Measurements from ENCODE around the gene LDB2.

The LDB2 gene

DNA sequence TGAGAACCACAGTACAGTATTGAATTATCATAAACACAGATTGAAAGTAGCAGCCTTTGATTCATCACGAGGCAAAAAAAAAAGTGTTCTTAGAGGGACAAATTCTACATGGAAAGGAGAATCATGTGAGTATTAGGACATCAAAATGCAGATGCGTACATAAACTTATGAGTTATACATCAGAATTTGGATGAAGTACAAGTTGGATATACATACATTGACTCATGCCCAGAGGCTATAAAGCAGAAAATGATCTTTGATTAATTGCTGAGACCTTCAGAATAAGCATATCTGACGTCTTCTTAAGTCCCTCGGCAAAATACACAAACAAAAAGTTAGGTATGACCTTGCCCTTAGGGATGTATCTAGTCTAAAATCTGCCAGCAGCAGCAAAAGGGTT lies 206.4 kb downstream of the LDB2 start:
- Histone ChIP-seq H3K9me2 (replicated peaks; ENCODE audit: control insufficient read depth, low read length) (no peaks in the 10 kb centered on the region), H3K4me1 (ENCODE audit: control insufficient read depth, low read length) (no peaks in the 10 kb centered on the region)

DNA sequence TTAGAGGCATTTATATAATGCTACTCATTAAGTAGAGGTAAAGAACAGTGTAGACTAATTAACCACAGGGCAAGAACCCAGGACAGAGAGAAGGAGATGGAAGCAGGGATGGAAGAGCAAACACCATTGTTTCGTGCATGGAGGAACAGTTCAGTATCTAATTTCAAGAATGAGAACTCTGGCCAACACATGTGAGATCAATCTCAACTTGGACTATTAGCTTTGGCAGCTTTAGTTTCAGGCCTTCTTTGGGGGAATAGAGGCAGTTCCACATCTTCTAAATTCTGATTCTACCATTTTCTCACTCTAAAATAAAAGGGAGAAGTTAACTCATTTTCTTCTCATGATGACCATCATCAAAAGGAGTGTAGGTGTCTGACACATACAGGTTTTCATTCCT lies 207.0 kb downstream of the LDB2 start:
- no peaks in the 10 kb centered on the region for H4K20me1 ChIP-seq (ENCODE audit: control insufficient read depth, insufficient read depth, low read depth, low read length)

More for the DNA sequence above, 206.4 kb downstream of the LDB2 start:
- Histone ChIP-seq H3K4me3 (ENCODE audit: low read length) (no peak overlapping the region), H3K4me2 (ENCODE audit: low read length) (no peak overlapping the region), H3F3A (ENCODE audit: control insufficient read depth, insufficient read depth) (no peaks in the 10 kb centered on the region), H3K27me3 (ENCODE audit: control insufficient read depth, low read length) (no peaks in the 10 kb centered on the region), H3K79me2 (ENCODE audit: control insufficient read depth, low read length) (no peaks in the 10 kb centered on the region), H3K27ac (ENCODE audit: low read depth, low read length) (no peak overlapping the region), H4K20me1 (ENCODE audit: control insufficient read depth, insufficient read depth, low read depth, low read length) (no peaks in the 10 kb centered on the region), H3K9me3 (ENCODE audit: control insufficient read depth, insufficient read depth, low read length) (no peaks in the 10 kb centered on the region), H3K36me3 (ENCODE audit: control insufficient read depth, low read length) (no peaks in the 10 kb centered on the region)
- TF ChIP-seq, protein P1, sequence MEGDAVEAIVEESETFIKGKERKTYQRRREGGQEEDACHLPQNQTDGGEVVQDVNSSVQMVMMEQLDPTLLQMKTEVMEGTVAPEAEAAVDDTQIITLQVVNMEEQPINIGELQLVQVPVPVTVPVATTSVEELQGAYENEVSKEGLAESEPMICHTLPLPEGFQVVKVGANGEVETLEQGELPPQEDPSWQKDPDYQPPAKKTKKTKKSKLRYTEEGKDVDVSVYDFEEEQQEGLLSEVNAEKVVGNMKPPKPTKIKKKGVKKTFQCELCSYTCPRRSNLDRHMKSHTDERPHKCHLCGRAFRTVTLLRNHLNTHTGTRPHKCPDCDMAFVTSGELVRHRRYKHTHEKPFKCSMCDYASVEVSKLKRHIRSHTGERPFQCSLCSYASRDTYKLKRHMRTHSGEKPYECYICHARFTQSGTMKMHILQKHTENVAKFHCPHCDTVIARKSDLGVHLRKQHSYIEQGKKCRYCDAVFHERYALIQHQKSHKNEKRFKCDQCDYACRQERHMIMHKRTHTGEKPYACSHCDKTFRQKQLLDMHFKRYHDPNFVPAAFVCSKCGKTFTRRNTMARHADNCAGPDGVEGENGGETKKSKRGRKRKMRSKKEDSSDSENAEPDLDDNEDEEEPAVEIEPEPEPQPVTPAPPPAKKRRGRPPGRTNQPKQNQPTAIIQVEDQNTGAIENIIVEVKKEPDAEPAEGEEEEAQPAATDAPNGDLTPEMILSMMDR (IDR thresholded peaks at IDR 0.05; ENCODE audit: low read depth, low read length, poor library complexity, severe bottlenecking): no peak
- no peak for TF ChIP-seq EZH2phosphoT487 (IDR thresholded peaks at IDR 0.05; ENCODE audit: borderline replicate concordance, low read length)

DNA sequence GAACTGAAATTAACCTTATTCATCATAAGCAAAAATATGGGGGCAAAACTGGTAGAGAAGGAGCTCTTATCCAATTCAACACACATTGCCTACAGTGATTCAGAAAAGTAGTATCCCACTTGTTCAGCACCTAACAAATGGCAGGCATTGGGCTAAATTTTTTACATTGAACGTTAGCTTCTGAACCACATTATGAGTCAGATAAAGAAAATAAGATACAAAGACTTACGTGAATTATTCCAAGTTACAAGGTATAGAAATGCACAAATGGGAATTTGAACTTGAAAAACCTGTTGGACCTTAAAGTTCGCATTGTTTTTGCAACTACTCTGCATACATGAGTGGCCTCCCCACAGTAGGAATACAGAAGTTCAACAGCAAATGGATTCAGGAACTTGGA lies 210.6 kb downstream of the LDB2 start:
- Histone ChIP-seq H3F3A (ENCODE audit: control insufficient read depth, insufficient read depth) (no peaks in the 10 kb centered on the region), H3K4me1 (ENCODE audit: control insufficient read depth, low read length) (no peaks in the 10 kb centered on the region), H4K20me1 (ENCODE audit: control insufficient read depth, insufficient read depth, low read depth, low read length) (no peaks in the 10 kb centered on the region), H3K36me3 (ENCODE audit: control insufficient read depth, low read length) (no peaks in the 10 kb centered on the region), H3K27me3 (ENCODE audit: control insufficient read depth, low read length) (no peaks in the 10 kb centered on the region), H3K4me2 (ENCODE audit: low read length) (no peak overlapping the region), H3K9me2 (replicated peaks; ENCODE audit: control insufficient read depth, low read length) (no peaks in the 10 kb centered on the region), H3K9me3 (ENCODE audit: control insufficient read depth, insufficient read depth, low read length) (no peaks in the 10 kb centered on the region), H3K27ac (ENCODE audit: low read depth, low read length) (no peak overlapping the region), H3K4me3 (ENCODE audit: low read length) (no peak overlapping the region), H3K79me2 (ENCODE audit: control insufficient read depth, low read length) (no peaks in the 10 kb centered on the region)
- TF ChIP-seq, protein P1 (IDR thresholded peaks at IDR 0.05; ENCODE audit: low read depth, low read length, poor library complexity, severe bottlenecking): no peak
- TF ChIP-seq EZH2phosphoT487 (IDR thresholded peaks at IDR 0.05; ENCODE audit: borderline replicate concordance, low read length): no peak

More for the DNA sequence above, 207.0 kb downstream of the LDB2 start:
- Histone ChIP-seq H3K4me1 (ENCODE audit: control insufficient read depth, low read length) (no peaks in the 10 kb centered on the region), H3K9me3 (ENCODE audit: control insufficient read depth, insufficient read depth, low read length) (no peaks in the 10 kb centered on the region), H3K4me2 (ENCODE audit: low read length) (no peak overlapping the region), H3K27ac (ENCODE audit: low read depth, low read length) (no peak overlapping the region), H3F3A (ENCODE audit: control insufficient read depth, insufficient read depth) (no peaks in the 10 kb centered on the region), H3K4me3 (ENCODE audit: low read length) (no peak overlapping the region), H3K27me3 (ENCODE audit: control insufficient read depth, low read length) (no peaks in the 10 kb centered on the region), H3K9me2 (replicated peaks; ENCODE audit: control insufficient read depth, low read length) (no peaks in the 10 kb centered on the region), H3K79me2 (ENCODE audit: control insufficient read depth, low read length) (no peaks in the 10 kb centered on the region), H3K36me3 (ENCODE audit: control insufficient read depth, low read length) (no peaks in the 10 kb centered on the region)
- no peak for TF ChIP-seq EZH2phosphoT487 (IDR thresholded peaks at IDR 0.05; ENCODE audit: borderline replicate concordance, low read length)
- TF ChIP-seq, protein P1 (IDR thresholded peaks at IDR 0.05; ENCODE audit: low read depth, low read length, poor library complexity, severe bottlenecking): no peak

DNA sequence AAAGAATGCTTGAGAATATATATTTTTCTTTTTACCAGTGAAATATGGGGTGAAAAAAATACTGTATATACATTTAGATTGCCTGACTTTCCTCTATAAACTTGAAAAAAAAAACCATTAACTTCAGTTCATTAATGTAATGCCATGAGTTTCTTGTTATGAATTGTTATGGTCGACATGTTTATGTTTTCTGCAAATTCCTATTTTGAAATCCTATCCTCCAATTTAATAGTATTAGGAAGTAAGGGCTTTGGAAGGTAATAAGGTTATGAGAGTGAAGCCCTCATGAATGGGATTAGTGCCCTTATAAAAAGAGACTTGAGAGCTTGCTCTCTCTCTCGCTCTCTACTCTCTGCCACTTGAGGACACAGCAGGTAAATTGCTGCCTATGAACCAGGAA lies 211.4 kb downstream of the LDB2 start:
- Histone ChIP-seq H3K9me3 (ENCODE audit: control insufficient read depth, insufficient read depth, low read length) (no peaks in the 10 kb centered on the region), H3K4me1 (ENCODE audit: control insufficient read depth, low read length) (no peaks in the 10 kb centered on the region), H3K9me2 (replicated peaks; ENCODE audit: control insufficient read depth, low read length) (no peaks in the 10 kb centered on the region), H4K20me1 (ENCODE audit: control insufficient read depth, insufficient read depth, low read depth, low read length) (no peaks in the 10 kb centered on the region), H3K4me3 (ENCODE audit: low read length) (no peak overlapping the region), H3F3A (ENCODE audit: control insufficient read depth, insufficient read depth) (no peaks in the 10 kb centered on the region), H3K27ac (ENCODE audit: low read depth, low read length) (no peak overlapping the region), H3K79me2 (ENCODE audit: control insufficient read depth, low read length) (no peaks in the 10 kb centered on the region), H3K36me3 (ENCODE audit: control insufficient read depth, low read length) (no peaks in the 10 kb centered on the region), H3K4me2 (ENCODE audit: low read length) (no peak overlapping the region), H3K27me3 (ENCODE audit: control insufficient read depth, low read length) (no peaks in the 10 kb centered on the region)
- TF ChIP-seq, protein P1 (IDR thresholded peaks at IDR 0.05; ENCODE audit: low read depth, low read length, poor library complexity, severe bottlenecking): no peak
- TF ChIP-seq EZH2phosphoT487 (IDR thresholded peaks at IDR 0.05; ENCODE audit: borderline replicate concordance, low read length): no peak
